ENCODE results near the gene SLC35F4. TPM values are rescaled to one million over a fixed set of nuclear protein-coding genes. Genes with fewer than 3 reads are reported as not detected.

The SLC35F4 gene
- total and polyA plus RNA-seq, 2 of the 4 experiments (the other 2 are of a cell fraction): not detected

DNA sequence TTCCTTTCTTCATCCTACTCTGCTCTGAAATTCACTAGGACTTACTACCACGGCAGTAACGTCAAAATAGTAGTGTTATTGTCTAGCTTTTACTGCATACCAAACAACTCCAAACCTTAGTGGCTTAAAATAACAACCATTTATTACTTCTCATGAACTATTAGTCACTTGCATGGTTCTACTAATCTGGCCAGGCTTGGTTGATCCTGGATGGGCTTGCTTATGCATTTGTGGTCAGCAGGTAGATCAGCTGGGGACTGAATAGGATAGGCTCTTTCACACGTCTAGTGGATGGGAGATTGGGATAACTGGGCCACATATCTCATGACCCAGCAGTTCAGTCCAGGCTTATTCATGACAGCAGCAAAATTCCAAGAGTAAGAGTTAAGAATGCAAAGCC is 9.4 kb upstream of the SLC35F4 start:
- Histone ChIP-seq H2BK15ac (ENCODE audit: low read depth, low read length) (no peak overlapping the region), H2AK5ac (ENCODE audit: low read depth, low read length) (no peak overlapping the region), H2BK120ac (ENCODE audit: low read depth, low read length) (no peak overlapping the region), H3K79me1 (ENCODE audit: low read depth in 1 of 2, low read length in 2 of 2) (no peaks in the 10 kb centered on the region), H3K4me3 (ENCODE audit: insufficient read depth, low read depth, low read length) (no peak overlapping the region), H2AFZ (replicated peaks; ENCODE audit: low read length, poor library complexity) (no peak overlapping the region), H3K4me2 (ENCODE audit: low read depth, low read length) (no peak overlapping the region), H3K4ac (ENCODE audit: low read depth, low read length) (no peak overlapping the region), H3K56ac (ENCODE audit: extremely low read depth, insufficient read depth, low read length) (no peak overlapping the region), H3K14ac (replicated peaks; ENCODE audit: low read depth, low read length) (no peak overlapping the region), H4K8ac (ENCODE audit: low read depth in 2 of 2, low read length in 2 of 2) (no peak overlapping the region), H3K18ac (ENCODE audit: low read depth, low read length) (no peak overlapping the region), H4K5ac (ENCODE audit: low read depth, low read length) (no peak overlapping the region), H4K20me1 (ENCODE audit: insufficient read depth, low read length) (no peaks in the 10 kb centered on the region), H3K4me1 (ENCODE audit: control insufficient read depth, insufficient read depth, low read length) (no peaks in the 10 kb centered on the region), H3K27me3 (ENCODE audit: control insufficient read depth, insufficient read depth, low read length) (no peaks in the 10 kb centered on the region), H2BK5ac (ENCODE audit: low read depth, low read length, poor library complexity, severe bottlenecking) (no peak overlapping the region), H4K91ac (ENCODE audit: insufficient read depth, low read depth, low read length) (no peak overlapping the region), H3K23ac (ENCODE audit: low read depth, low read length) (no peak overlapping the region), H3K9me3 (ENCODE audit: control insufficient read depth, insufficient read depth, low read length) (no peaks in the 10 kb centered on the region), H2BK20ac (ENCODE audit: low read depth, low read length) (no peak overlapping the region), H2AK9ac (replicated peaks; ENCODE audit: low read depth, low read length, poor library complexity) (no peak overlapping the region), H3K9me1 (ENCODE audit: insufficient read depth, low read length) (no peaks in the 10 kb centered on the region), H3K36me3 (ENCODE audit: control insufficient read depth, insufficient read depth, low read length) (no peaks in the 10 kb centered on the region), H3K27ac (ENCODE audit: insufficient read depth, low read length) (no peak overlapping the region), H3K9ac (ENCODE audit: low read depth, low read length) (no peak overlapping the region)
- ATAC-seq (ENCODE audit: low read depth): no peak
- POLR2A ChIA-PET (ENCODE audit: unreplicated experiment): no interaction called here
- intact Hi-C loops (cut with micrococcal nuclease) (no loop called here), in situ Hi-C loops (cut with MboI; ENCODE audit: low sequenced_read_pairs) (no loop called here), dilution Hi-C loops (cut with HindIII; ENCODE audit: low sequenced_read_pairs, unreplicated experiment) (no loop called here)
- BruUV-seq (replicated peaks): no TSS peak
- TF ChIP-seq MAFK (IDR thresholded peaks at IDR 0.05; ENCODE audit: low read depth, low read length): no peak
- no peak for TF ChIP-seq FOS (IDR thresholded peaks at IDR 0.05; ENCODE audit: low read depth, low read length)
- TF ChIP-seq SMC3 (IDR thresholded peaks at IDR 0.05; ENCODE audit: low read depth, low read length): no peak
- TF ChIP-seq CHD1 (IDR thresholded peaks at IDR 0.05; ENCODE audit: low read depth, low read length): no peak
- TF ChIP-seq MAZ (IDR thresholded peaks at IDR 0.05; ENCODE audit: borderline replicate concordance, low read depth, low read length): no peak
- no peak for TF ChIP-seq BHLHE40 (IDR thresholded peaks at IDR 0.05; ENCODE audit: low read depth, low read length)
- TF ChIP-seq, protein P1, sequence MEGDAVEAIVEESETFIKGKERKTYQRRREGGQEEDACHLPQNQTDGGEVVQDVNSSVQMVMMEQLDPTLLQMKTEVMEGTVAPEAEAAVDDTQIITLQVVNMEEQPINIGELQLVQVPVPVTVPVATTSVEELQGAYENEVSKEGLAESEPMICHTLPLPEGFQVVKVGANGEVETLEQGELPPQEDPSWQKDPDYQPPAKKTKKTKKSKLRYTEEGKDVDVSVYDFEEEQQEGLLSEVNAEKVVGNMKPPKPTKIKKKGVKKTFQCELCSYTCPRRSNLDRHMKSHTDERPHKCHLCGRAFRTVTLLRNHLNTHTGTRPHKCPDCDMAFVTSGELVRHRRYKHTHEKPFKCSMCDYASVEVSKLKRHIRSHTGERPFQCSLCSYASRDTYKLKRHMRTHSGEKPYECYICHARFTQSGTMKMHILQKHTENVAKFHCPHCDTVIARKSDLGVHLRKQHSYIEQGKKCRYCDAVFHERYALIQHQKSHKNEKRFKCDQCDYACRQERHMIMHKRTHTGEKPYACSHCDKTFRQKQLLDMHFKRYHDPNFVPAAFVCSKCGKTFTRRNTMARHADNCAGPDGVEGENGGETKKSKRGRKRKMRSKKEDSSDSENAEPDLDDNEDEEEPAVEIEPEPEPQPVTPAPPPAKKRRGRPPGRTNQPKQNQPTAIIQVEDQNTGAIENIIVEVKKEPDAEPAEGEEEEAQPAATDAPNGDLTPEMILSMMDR (conservative IDR thresholded peaks at IDR 0.05; ENCODE audit: low read depth, low read length): no peak
- TF ChIP-seq, protein P2, sequence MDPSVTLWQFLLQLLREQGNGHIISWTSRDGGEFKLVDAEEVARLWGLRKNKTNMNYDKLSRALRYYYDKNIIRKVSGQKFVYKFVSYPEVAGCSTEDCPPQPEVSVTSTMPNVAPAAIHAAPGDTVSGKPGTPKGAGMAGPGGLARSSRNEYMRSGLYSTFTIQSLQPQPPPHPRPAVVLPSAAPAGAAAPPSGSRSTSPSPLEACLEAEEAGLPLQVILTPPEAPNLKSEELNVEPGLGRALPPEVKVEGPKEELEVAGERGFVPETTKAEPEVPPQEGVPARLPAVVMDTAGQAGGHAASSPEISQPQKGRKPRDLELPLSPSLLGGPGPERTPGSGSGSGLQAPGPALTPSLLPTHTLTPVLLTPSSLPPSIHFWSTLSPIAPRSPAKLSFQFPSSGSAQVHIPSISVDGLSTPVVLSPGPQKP (IDR thresholded peaks at IDR 0.05; ENCODE audit: borderline replicate concordance, low read depth, low read length): no peak
- TF ChIP-seq CEBPB (IDR thresholded peaks at IDR 0.05; ENCODE audit: low read depth, low read length): no peak
- TF ChIP-seq NFE2L2 (IDR thresholded peaks at IDR 0.05; ENCODE audit: low read depth, low read length): no peak
- WGBS, 2 experiments (ENCODE audit: extremely low coverage in 2 of 2, insufficient read length in 1 of 2): no CpG with 5 or more reads among the region's 3 CpGs
- DNase-seq: no peak
- CTCF ChIA-PET: no interaction called here
